HEK293 (cell line): ENCODE results near the gene PTPRG.
A peak's percentile ranks its signal among the peaks of the same experiment; 100 is the strongest.

Source experiments
- CTCF ChIA-PET: fragments of 350-600 bp; formaldehyde crosslinking; extraction: SDS; loops from one replicate; lab custom pipeline; 2021; ENCODE audit warnings: antibody characterized with exemption; lab: Yijun Ruan, JAX
- POLR2A ChIA-PET: fragments of 300-600 bp; formaldehyde crosslinking; extraction: SDS; loops from one replicate; lab custom pipeline; 2020; ENCODE audit warnings: antibody characterized with exemption, inconsistent platforms; lab: Yijun Ruan, JAX
- H3K27ac ChIP-seq: fragments of 200-500 bp; sonication (Bioruptor generic); 2 replicates; pipeline ENCODE4 v1.5.1; 2014; ENCODE audit warnings: low read depth, low read length, control low read depth, inconsistent platforms; ENCODE audit errors: extremely low read depth
- H3K36me3 ChIP-seq, 2 experiments: fragments of 200-500 bp in 1 of 2; sonication (Bioruptor generic) in 1 of 2; 1 replicate in 1 of 2; 2 replicates in 1 of 2; pipeline ENCODE4 v1.5.1; 2014 to 2017; ENCODE audit warnings: inconsistent platforms in 2 of 2, low read length in 2 of 2; ENCODE audit not compliant: control insufficient read depth in 2 of 2, insufficient read depth in 1 of 2
- H3K4me1 ChIP-seq: fragments of 200-500 bp; sonication (Bioruptor generic); 2 replicates; pipeline ENCODE4 v1.5.1; 2014; ENCODE audit warnings: mild to moderate bottlenecking, low read length, inconsistent platforms; ENCODE audit not compliant: control insufficient read depth, insufficient read depth
- H3K4me3 ChIP-seq: 2 replicates; pipeline ENCODE4 v1.5.1; 2011; ENCODE audit warnings: low read depth, mild to moderate bottlenecking, control low read depth, low read length, moderate library complexity
- H3K9me3 ChIP-seq: fragments of 200-500 bp; sonication (Bioruptor generic); 2 replicates; pipeline ENCODE4 v1.5.1; 2014; ENCODE audit warnings: low read depth, low read length, inconsistent platforms; ENCODE audit not compliant: control insufficient read depth, insufficient read depth
- ATF2 ChIP-seq: fragments of 450-650 bp; formaldehyde crosslinking; IDR thresholded peaks from 2 replicates; pipeline ENCODE4 v1.5.1; 2016; ENCODE audit warnings: missing biosample characterization, missing genetic modification characterization, low read depth
- GLIS1 ChIP-seq: fragments of 450-650 bp; formaldehyde crosslinking; IDR thresholded peaks from 2 replicates; pipeline ENCODE4 v1.5.1; 2016; ENCODE audit warnings: missing biosample characterization, missing genetic modification characterization
- KLF8 ChIP-seq: fragments of 450-650 bp; formaldehyde crosslinking; IDR thresholded peaks from 2 replicates; pipeline ENCODE4 v1.5.1; 2016; ENCODE audit warnings: missing biosample characterization, missing genetic modification characterization
- OSR2 ChIP-seq: fragments of 450-650 bp; formaldehyde crosslinking; IDR thresholded peaks from 2 replicates; pipeline ENCODE4 v1.5.1; 2016; ENCODE audit warnings: missing biosample characterization, missing genetic modification characterization
- PRDM4 ChIP-seq: fragments of 450-650 bp; formaldehyde crosslinking; IDR thresholded peaks from 2 replicates; pipeline ENCODE4 v1.5.1; 2017; ENCODE audit warnings: missing biosample characterization, missing genetic modification characterization
- SP3 ChIP-seq: fragments of 450-650 bp; formaldehyde crosslinking; IDR thresholded peaks from 2 replicates; pipeline ENCODE4 v1.5.1; 2016; ENCODE audit warnings: missing biosample characterization, missing genetic modification characterization
- ZBTB7A ChIP-seq: fragments of 450-650 bp; formaldehyde crosslinking; IDR thresholded peaks from 2 replicates; pipeline ENCODE4 v1.5.1; 2016; ENCODE audit warnings: low read depth, missing biosample characterization, missing genetic modification characterization
- ZFP37 ChIP-seq: fragments of 450-650 bp; formaldehyde crosslinking; IDR thresholded peaks from 2 replicates; pipeline ENCODE4 v1.5.1; 2016; ENCODE audit warnings: missing biosample characterization, missing genetic modification characterization
- ZNF132 ChIP-seq: fragments of 450-650 bp; formaldehyde crosslinking; IDR thresholded peaks from 2 replicates; pipeline ENCODE4 v1.5.1; 2017; ENCODE audit warnings: missing biosample characterization, missing genetic modification characterization, borderline replicate concordance
- ZNF16 ChIP-seq: fragments of 450-650 bp; formaldehyde crosslinking; IDR thresholded peaks from 2 replicates; pipeline ENCODE4 v1.5.1; 2016; ENCODE audit warnings: low read depth, missing biosample characterization, missing genetic modification characterization
- ZNF221 ChIP-seq: fragments of 450-650 bp; formaldehyde crosslinking; IDR thresholded peaks from 2 replicates; pipeline ENCODE4 v1.5.1; 2017; ENCODE audit warnings: missing biosample characterization, missing genetic modification characterization, borderline replicate concordance
- ZNF324 ChIP-seq: fragments of 450-650 bp; formaldehyde crosslinking; IDR thresholded peaks from 2 replicates; pipeline ENCODE4 v1.5.1; 2016; ENCODE audit warnings: missing biosample characterization, missing genetic modification characterization
- ZNF654 ChIP-seq: fragments of 450-650 bp; formaldehyde crosslinking; IDR thresholded peaks from 2 replicates; pipeline ENCODE4 v1.5.1; 2016; ENCODE audit warnings: low read depth, missing biosample characterization, missing genetic modification characterization
- ZNF660 ChIP-seq: fragments of 450-650 bp; IDR thresholded peaks from 2 replicates; pipeline ENCODE4 v1.5.1; 2018; ENCODE audit warnings: missing biosample characterization, mild to moderate bottlenecking, missing genetic modification characterization
- ZNF670 ChIP-seq: fragments of 450-650 bp; formaldehyde crosslinking; IDR thresholded peaks from 2 replicates; pipeline ENCODE4 v1.5.1; 2016; ENCODE audit warnings: missing biosample characterization, missing genetic modification characterization, low read depth
- ZNF837 ChIP-seq: fragments of 450-650 bp; formaldehyde crosslinking; IDR thresholded peaks from 2 replicates; pipeline ENCODE4 v1.5.1; 2016; ENCODE audit warnings: missing biosample characterization, missing genetic modification characterization
- ZSCAN23 ChIP-seq: fragments of 450-650 bp; formaldehyde crosslinking; IDR thresholded peaks from 2 replicates; pipeline ENCODE4 v1.5.1; 2016; ENCODE audit warnings: missing biosample characterization, missing genetic modification characterization
- ZSCAN4 ChIP-seq: fragments of 450-650 bp; formaldehyde crosslinking; IDR thresholded peaks from 2 replicates; pipeline ENCODE4 v1.5.1; 2017; ENCODE audit warnings: missing biosample characterization, missing genetic modification characterization
- ZXDB ChIP-seq: fragments of 450-650 bp; formaldehyde crosslinking; IDR thresholded peaks from 2 replicates; pipeline ENCODE4 v1.5.1; 2016; ENCODE audit warnings: missing biosample characterization, missing genetic modification characterization
- TF ChIP-seq, protein P1 (sequence below): fragments of 450-650 bp; formaldehyde crosslinking; IDR thresholded peaks from 2 replicates; pipeline ENCODE4 v1.5.1; 2016; ENCODE audit warnings: missing biosample characterization, missing genetic modification characterization
- TF ChIP-seq, protein P2 (sequence below): fragments of 450-650 bp; formaldehyde crosslinking; IDR thresholded peaks from 2 replicates; pipeline ENCODE4 v1.5.1; 2017; ENCODE audit warnings: missing biosample characterization, missing genetic modification characterization

PTPRG gene

DNA sequence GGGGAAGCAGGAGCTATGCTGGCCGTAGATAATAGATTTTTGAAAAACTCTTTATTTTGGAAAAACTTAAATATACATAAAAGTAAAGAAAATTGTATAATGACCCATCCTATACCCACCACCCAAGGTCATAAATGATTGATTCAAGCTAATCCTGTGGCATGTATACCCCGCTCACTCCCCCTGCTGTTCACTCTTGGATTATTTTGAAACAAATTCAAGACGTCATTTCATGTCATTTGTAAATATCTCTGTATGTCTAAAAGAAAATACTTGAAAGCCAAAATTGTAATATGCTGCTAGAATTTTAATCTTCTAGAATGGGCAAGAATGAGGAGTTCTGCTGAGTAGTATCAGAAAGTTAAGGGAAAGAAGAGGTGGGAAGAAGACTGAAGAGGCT, 570.2 kb downstream of the PTPRG start:
- CTCF ChIA-PET = interaction anchor here (0.6 to 1.9 kb wide), 4 partner anchors 10 to 509 kb away, joined by 3 to 5 read pairs (median 4); no protein-coding TSS in a partner anchor
- POLR2A ChIA-PET = no interaction called here
- H3K27ac ChIP-seq = no peak overlapping the region
- no peak overlapping the region for H3K4me3 ChIP-seq
- H3K36me3 ChIP-seq = no peaks in the 10 kb centered on the region
- H3K9me3 ChIP-seq = no peaks in the 10 kb centered on the region
- TF ChIP-seq ZNF221 (tag by site-specific recombination) (no peak), ZNF660 (tag by site-specific recombination) (peak; percentile 65), ZNF654 (peak; percentile 61)
- TF ChIP-seq, protein P1, sequence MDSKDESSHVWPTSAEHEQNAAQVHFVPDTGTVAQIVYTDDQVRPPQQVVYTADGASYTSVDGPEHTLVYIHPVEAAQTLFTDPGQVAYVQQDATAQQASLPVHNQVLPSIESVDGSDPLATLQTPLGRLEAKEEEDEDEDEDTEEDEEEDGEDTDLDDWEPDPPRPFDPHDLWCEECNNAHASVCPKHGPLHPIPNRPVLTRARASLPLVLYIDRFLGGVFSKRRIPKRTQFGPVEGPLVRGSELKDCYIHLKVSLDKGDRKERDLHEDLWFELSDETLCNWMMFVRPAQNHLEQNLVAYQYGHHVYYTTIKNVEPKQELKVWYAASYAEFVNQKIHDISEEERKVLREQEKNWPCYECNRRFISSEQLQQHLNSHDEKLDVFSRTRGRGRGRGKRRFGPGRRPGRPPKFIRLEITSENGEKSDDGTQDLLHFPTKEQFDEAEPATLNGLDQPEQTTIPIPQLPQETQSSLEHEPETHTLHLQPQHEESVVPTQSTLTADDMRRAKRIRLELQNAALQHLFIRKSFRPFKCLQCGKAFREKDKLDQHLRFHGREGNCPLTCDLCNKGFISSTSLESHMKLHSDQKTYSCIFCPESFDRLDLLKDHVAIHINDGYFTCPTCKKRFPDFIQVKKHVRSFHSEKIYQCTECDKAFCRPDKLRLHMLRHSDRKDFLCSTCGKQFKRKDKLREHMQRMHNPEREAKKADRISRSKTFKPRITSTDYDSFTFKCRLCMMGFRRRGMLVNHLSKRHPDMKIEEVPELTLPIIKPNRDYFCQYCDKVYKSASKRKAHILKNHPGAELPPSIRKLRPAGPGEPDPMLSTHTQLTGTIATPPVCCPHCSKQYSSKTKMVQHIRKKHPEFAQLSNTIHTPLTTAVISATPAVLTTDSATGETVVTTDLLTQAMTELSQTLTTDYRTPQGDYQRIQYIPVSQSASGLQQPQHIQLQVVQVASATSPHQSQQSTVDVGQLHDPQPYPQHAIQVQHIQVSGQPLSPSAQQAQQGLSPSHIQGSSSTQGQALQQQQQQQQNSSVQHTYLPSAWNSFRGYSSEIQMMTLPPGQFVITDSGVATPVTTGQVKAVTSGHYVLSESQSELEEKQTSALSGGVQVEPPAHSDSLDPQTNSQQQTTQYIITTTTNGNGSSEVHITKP = no peak
- peaks cover 4% of the 10 kb centered on the region; the same call in 1 of the 2 replicates for H3K4me1 ChIP-seq

- ChIA-PET CTCF (interaction anchor here (1.1 kb wide), 1 partner anchor 11 kb away, joined by 5 read pairs; no protein-coding TSS in a partner anchor), POLR2A (no interaction called here)
Observed at GRCh38 chr3:62132027-62132602, 570.7 kb downstream of the PTPRG start.

More at GRCh38 chr3:62132027-62132602, 570.7 kb downstream of the PTPRG start:
- Histone ChIP-seq H3K4me1 (peaks cover 4% of the 10 kb centered on the region; the same call in 1 of the 2 replicates), H3K9me3 (no peaks in the 10 kb centered on the region), H3K36me3 (no peaks in the 10 kb centered on the region), H3K27ac (no peak overlapping the region), H3K4me3 (no peak overlapping the region)
- TF ChIP-seq OSR2 (tag by site-specific recombination) = no peak
- peak; percentile 73; the same call in 1 of the 2 replicates for TF ChIP-seq ATF2 (tag by site-specific recombination)
- no peak for TF ChIP-seq ZNF324 (tag by site-specific recombination)
- no peak for TF ChIP-seq ZFP37 (tag by site-specific recombination)
- no peak for TF ChIP-seq ZSCAN23
- no peak for TF ChIP-seq ZNF132 (tag by site-specific recombination)
- TF ChIP-seq ZNF16 (tag by site-specific recombination) = no peak
- TF ChIP-seq KLF8 = no peak
- 0 out of 2 replicates have a peak, but pooled peaks have one; percentile 18 for TF ChIP-seq PRDM4 (tag by site-specific recombination)
- TF ChIP-seq ZNF837 (tag by site-specific recombination) = no peak
- TF ChIP-seq GLIS1 = no peak
- no peak for TF ChIP-seq ZNF670 (tag by site-specific recombination)
- TF ChIP-seq ZBTB7A (tag by site-specific recombination) = no peak
- TF ChIP-seq ZSCAN4 = no peak
- no peak for TF ChIP-seq ZXDB (tag by site-specific recombination)
- TF ChIP-seq, protein P2, sequence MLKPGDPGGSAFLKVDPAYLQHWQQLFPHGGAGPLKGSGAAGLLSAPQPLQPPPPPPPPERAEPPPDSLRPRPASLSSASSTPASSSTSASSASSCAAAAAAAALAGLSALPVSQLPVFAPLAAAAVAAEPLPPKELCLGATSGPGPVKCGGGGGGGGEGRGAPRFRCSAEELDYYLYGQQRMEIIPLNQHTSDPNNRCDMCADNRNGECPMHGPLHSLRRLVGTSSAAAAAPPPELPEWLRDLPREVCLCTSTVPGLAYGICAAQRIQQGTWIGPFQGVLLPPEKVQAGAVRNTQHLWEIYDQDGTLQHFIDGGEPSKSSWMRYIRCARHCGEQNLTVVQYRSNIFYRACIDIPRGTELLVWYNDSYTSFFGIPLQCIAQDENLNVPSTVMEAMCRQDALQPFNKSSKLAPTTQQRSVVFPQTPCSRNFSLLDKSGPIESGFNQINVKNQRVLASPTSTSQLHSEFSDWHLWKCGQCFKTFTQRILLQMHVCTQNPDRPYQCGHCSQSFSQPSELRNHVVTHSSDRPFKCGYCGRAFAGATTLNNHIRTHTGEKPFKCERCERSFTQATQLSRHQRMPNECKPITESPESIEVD (tag by site-specific recombination) = peak; percentile 84
- no peak for TF ChIP-seq SP3 (tag by site-specific recombination)
